Activated T-helper 9 cell treated with anti-CD3 and anti-CD28 coated beads, Interleukin-2, amount 50 U/mL, for 16 hours (primary cell): ENCODE data around the gene HOXD13.

ENCODE experiments used
- DNase-seq: peaks from one replicate; pipeline ENCODE4 v3.0.0-alpha.2; 2020; ENCODE audit warnings: low read depth

HOXD13 gene

GRCh38 chr2:176106581-176107539 is 14.3 kb downstream of the HOXD13 start, which contains the start of gene HOXD11:
TSS of gene HOXD11 (plus strand) at chr2:176107280. CDS start at chr2:176107356, 76 bp downstream.
- DNase-seq, result no peak

GRCh38 chr2:176107731-176108181 is 15.2 kb downstream of the HOXD13 start:
- DNase-seq, result no peak

GRCh38 chr2:176109192-176109901 is 16.8 kb downstream of the HOXD13 start:
- DNase-seq, result no peak

- DNase-seq, result no peak
Measured at GRCh38 chr2:176109946-176110345, 17.4 kb downstream of the HOXD13 start.

- no peak for DNase-seq
Measured at GRCh38 chr2:176110415-176111308, 18.1 kb downstream of the HOXD13 start.

GRCh38 chr2:176111309-176111663 is 18.8 kb downstream of the HOXD13 start:
- DNase-seq, result no peak

- no peak for DNase-seq
Measured at GRCh38 chr2:176111846-176112374, 19.4 kb downstream of the HOXD13 start.

- DNase-seq, result no peak
Measured at GRCh38 chr2:176112375-176113302, 20.1 kb downstream of the HOXD13 start.

- no peak for DNase-seq
Measured at GRCh38 chr2:176114120-176114929, 21.8 kb downstream of the HOXD13 start.

GRCh38 chr2:176114930-176115625 is 22.6 kb downstream of the HOXD13 start:
- DNase-seq, result no peak

- DNase-seq, result no peak
Measured at GRCh38 chr2:176115883-176116813, 23.6 kb downstream of the HOXD13 start, which contains the start of gene HOXD10. TSS of gene HOXD10 (plus strand) at chr2:176116778. CDS start at chr2:176116834, 56 bp downstream.

GRCh38 chr2:176117162-176117822 is 24.8 kb downstream of the HOXD13 start:
- DNase-seq, result no peak

GRCh38 chr2:176117823-176118371 is 25.4 kb downstream of the HOXD13 start:
- DNase-seq, result no peak

- DNase-seq, result no peak
Measured at GRCh38 chr2:176118601-176119339, 26.2 kb downstream of the HOXD13 start.

- DNase-seq, result no peak
Measured at GRCh38 chr2:176120364-176121189, 28.1 kb downstream of the HOXD13 start.
